GM15510 (cell line): ENCODE results near the gene WSCD2.

Experiments
- POLR2A ChIP-seq: IDR thresholded peaks from 3 replicates; pipeline ENCODE4 v1.6.1; 2011; ENCODE audit warnings: borderline replicate concordance; ENCODE audit not compliant: insufficient read length; ENCODE audit errors: extremely low read depth

The WSCD2 gene

DNA sequence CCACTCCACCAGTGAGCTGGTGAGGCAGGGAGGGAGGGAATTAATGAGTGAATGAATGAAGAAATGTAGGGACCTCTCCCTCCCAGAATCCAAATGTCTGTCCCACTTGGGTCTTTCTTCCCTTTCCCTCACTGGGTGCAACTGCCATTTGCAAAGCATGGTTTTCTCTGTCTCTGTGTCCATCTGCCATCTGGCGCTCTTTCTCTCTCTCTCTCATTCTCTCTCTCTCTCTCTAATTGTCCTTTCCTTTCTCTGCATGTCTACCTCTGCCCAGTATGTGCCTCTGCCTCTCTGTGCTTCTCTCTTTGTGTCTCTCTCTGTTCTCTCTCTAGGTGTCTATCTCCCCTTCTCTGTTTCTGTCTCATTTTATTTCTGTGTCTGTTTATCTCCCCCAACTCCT, 107.3 kb downstream of the WSCD2 start:
- TF ChIP-seq POLR2A: no peak

GRCh38 chr12:108237272-108237671, 108.2 kb downstream of the WSCD2 start:
- TF ChIP-seq POLR2A: no peak

DNA sequence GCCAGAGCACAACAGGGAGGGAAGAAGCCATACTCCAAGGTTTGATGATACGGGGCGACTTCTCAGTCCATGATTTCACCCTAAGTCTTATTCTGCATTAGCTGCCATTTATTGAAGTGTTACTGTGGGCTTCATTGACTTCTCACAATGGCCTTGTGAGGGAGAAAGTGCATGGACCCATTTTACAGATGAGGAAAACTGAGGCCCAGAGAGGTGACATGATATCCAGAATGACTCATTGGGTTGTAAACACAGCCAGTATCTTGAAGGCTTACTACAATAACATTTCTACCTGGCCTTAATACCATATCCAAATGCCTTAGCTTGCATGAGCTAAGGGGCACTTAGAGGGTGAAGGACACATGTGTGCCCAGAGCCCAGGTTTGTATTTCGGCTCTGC, 109.4 kb downstream of the WSCD2 start:
- TF ChIP-seq POLR2A: no peak

DNA sequence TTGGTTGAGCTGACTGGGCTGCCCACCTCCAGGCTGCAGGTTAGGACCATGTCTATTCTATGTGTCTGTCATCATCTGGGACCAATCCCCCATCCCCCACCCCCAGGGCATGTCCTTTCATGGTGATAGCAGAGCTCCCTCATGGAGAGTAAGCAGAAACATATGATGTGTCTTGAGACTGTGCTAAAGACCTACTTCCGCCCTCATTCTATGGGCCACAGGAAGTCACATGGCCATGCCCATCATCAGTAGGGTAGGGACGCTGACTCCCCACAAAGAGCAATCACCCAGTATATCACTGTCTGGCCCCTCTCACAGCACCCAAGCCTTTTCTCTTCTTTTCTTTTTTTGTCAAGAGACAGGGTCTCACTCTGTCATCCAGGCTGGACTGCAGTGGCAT, 110.3 kb downstream of the WSCD2 start:
- TF ChIP-seq POLR2A: no peak

DNA sequence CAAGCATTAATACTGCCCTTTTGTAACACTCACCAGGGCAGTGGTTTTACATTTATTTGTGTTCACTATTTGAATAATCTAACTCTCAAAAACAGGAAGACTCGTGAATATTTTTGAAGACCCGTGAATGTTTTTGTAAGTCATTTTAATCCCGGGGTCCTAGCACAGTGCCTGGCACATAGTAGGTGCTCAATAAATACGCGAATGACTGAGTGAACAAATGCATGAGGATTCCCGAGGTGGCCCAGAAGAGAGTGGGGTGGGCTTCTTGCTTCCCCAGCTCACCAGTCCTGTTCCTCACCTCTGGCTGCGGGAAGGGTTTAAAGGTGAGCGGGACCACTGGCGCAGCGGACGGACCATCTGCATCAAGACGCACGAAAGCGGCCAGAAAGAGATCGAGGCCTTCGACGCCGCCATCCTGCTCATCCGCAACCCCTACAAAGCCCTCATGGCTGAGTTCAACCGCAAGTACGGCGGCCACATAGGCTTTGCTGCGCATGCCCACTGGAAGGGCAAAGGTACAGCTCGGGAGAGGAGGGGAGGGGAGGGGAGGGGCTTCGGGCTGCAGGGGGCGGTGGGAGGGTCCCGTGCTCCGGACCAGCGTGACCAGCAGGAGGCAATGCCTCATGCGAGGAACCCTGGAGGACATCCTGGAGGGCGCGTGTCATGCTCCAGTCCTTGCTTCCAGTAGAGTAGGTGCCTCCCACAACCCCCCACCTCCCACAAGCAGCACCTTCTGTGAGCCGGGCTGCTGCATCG, 111.1 kb downstream of the WSCD2 start:
- TF ChIP-seq POLR2A: no peak

- no peak for TF ChIP-seq POLR2A
Measured at GRCh38 chr12:108240928-108241327, 111.8 kb downstream of the WSCD2 start.

DNA sequence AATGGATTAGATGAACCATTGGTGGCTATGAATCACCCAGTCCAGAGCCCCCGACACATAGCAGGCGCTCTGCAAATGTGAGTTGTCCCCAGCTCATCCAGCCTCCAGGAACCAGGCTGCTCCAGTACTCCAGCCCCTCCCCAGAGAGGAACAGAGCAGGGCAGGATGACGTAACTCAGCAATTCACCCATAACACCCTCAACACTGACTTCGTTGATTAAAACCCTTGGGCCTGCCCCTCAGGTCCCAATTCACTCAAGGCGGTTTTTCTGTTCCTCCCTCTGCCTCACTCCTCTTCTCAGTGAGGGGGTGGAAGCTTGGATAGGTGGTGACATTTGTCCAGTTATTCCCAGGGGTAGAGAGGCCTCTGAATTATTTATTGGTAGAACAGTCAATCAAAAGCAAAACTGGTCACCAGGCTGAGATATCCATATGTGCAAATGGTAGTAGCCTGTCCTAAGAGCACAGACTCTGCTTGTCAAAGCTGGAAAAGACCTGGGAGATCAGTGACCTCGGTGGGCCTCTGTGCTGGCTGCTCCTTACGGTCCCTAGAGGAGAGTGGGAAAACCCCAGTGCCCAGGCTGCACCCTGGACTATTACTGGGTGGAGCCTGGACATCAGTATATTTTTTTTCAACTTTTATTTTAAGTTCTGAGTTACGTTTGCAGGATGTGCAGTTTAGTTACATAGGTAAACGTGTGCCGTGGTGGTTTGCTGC, 113.1 kb downstream of the WSCD2 start:
- no peak for TF ChIP-seq POLR2A

DNA sequence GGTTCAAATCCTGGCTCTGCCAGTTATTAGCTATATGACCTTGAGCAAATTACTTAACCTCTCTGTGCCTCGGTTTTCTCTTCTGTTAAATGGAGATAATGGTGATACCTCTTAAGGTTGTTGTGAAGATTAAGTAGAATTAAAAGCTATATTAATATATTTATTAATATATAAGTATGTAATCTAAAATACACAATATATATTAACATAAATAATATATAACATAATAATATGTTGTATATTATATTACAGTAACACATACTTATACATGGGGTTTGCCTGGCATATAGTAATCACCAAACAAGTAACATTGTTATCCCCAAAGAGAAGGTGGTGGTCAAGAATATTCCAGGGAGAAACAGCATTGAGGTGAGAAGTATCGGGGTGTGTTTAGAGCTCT, 118.0 kb downstream of the WSCD2 start:
- no peak for TF ChIP-seq POLR2A

- TF ChIP-seq POLR2A: no peak
Measured at GRCh38 chr12:108248011-108248410, 118.9 kb downstream of the WSCD2 start.

- TF ChIP-seq POLR2A: no peak
Measured at GRCh38 chr12:108252523-108252922, 123.4 kb downstream of the WSCD2 start.

DNA sequence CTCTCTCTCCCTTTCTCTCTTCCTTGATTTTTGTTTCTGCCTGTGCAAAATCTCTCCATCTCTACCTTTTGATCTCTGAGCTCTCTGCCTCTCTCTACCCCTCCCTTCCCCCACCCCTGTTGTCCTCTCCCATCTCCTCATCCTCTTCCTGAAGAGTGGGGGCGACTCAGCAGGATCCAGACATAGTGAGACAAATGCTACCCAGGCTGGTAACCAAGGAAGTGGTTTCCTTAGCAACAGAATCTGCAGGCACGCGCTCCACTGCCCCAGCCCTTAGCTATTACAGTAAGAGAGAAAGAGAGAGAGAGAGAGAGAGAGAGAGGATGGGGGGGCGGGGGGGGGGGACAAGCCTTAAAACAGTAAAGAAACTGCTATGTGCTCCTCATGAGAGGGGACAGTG, 124.5 kb downstream of the WSCD2 start:
- no peak for TF ChIP-seq POLR2A

DNA sequence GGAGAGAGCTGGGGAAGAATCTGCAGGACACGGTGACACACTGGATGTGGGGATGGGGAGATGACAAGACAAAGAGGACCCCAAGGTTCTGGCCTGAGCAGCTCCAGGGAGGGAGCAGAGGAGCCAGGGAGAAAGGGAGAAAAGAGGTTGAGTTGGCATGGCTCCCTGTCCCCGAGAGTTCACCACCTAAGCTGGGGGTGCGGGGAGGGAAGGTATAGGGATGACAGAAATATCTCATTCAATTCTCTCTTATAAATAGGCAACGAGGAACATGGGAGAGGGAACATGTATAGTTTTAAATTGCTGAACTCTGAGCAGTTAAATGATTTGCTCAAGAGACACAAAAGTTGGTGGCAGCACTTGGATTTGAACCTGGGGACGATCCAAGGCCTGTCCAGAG, 124.9 kb downstream of the WSCD2 start:
- TF ChIP-seq POLR2A: no peak

DNA sequence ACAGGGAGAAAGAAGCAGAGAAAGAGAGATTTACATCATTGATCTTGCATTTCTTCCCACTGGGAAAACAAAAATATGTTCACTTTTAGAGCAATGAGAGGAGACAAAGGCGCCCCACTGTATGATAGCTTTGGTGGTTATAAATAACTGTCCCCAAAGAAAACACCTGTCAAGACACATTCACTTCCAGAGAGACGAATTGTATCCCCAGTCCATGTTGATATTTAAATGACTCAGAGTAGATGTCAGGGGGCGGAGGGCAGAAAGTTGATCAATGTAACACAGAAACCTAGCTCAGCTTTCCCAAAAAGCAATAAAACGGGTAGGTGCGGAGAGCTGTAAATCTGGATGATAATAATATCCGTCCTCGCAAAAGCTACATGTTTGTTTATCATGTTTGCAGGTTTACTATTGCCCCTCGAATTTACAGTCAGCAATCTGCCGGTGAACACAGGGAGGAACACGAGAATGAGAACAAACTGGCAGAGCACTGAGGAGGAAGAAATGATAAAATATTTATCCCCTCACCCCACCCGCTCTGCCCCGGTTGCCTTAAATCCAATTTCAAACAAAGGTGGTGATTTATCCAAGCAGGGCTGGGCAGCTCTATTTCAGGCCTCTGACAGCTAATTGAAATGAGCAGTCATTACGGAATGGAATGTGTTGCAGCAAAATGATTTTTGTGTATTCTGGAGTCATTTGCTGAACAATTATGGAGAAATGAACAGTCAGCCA, 125.6 kb downstream of the WSCD2 start:
- TF ChIP-seq POLR2A: no peak

- no peak for TF ChIP-seq POLR2A
Measured at GRCh38 chr12:108255252-108255602, 126.1 kb downstream of the WSCD2 start.

GRCh38 chr12:108257004-108257403, 127.9 kb downstream of the WSCD2 start:
- no peak for TF ChIP-seq POLR2A

DNA sequence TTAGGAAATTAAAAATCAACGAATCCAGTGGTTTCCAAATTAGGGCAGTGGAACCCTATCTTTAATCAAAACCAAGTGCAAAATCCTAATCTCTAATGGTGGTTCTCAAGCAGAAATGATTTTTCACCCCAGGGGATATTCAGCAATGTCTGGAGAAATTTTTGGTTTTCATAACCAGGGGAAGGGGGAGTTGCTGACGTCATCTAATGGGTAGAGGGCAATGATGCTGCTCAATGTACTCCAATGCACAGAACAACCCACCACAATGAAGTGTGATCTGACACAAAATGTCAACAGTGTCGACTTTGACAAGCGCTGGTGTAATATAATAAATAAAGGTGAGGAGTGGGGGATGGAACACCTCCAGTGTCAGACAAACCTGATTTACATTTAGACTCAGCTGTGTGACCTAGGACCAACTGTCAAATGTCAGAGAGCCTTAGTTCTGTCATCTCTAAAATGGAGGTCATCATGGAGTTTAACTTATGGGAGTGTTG, 128.6 kb downstream of the WSCD2 start:
- TF ChIP-seq POLR2A: no peak

DNA sequence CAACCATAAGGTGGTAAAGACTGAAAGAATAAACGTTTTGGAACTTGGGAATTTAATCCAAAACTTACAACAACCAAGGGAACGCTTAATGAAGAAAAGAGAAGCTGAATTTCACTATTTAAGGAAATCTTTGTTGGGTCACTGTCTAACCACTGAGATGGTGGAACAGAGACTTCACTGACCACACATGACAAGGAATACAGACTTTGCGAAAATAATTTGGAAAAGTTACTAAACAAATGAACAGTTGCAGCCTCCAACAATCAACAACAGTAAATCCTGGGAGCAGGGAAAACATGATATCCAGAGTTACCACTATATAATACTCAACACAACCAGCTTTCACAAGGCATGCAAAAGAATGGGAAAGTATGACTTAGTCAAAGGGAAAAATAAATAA, 131.0 kb downstream of the WSCD2 start:
- no peak for TF ChIP-seq POLR2A

- TF ChIP-seq POLR2A: no peak
Measured at GRCh38 chr12:108260969-108261368, 131.9 kb downstream of the WSCD2 start.
